NCI-H1105 treated with DMSO at 0.1 percent for 48 hours (cell line): ENCODE results near the gene THRA.
A peak's percentile ranks its signal among the peaks of the same experiment; 100 is the strongest.

ENCODE experiments used
- DNase-seq: peaks from one replicate; lab custom pipeline; 2025; lab: John Stamatoyannopoulos, UW

Gene THRA

DNA sequence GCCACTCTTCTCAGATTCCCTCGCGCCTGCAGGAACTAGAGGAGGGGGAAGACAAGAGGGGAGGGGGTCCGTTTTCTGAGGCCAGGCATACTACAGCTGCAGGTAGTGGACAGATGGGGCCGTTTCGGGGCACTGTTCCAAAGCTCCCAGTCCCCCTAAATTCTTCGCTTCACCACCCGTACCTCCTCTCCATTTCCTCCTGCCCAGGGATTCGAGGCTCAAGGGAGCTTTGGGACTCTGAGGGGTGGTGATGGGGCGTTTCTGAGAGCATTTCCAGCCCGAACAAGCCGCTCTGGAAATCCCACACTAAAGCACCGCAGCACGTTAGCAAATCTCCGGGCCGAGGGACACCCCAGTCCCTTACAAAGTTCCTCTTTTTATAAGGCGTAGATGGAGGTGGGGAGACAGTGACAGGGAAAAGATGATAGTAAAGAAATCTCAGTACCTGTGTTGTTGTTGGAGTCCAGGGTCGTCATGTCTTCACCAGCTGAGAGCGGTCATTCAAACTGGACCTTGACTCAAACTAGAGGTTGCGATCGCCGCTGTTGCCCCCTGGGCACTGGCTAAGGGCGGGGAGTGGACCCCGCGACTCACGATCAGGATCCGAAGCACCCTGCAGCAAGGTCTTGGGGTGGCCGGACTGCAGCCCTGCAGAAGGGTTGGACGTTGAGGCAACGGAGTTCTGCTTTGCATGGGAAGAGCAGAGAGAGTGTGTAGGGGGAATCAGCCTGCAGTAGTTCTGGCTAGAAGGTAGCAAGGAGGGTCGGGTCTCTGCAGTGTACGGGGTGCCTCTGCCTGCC lies 37.1 kb downstream of the THRA start:
- no peak for DNase-seq

DNA sequence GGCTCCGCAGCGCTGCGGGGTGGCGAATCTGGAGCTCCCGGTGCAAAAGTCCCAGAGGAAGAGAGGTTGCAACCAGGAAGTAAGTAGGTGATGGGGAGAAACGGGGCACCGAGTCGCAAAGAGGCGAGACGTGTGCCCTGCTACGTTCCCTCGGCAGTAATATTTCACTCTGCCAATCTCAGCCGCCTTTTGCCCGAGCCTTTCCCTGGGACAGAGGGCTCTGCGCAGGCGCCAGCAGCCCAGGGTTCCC lies 37.6 kb downstream of the THRA start, which contains the start of gene NR1D1:
NR1D1 (minus strand) TSS at position 171 of the 250 bp plus-strand sequence. CDS start 495 bp downstream, outside the sequence.
- DNase-seq: no peak

DNA sequence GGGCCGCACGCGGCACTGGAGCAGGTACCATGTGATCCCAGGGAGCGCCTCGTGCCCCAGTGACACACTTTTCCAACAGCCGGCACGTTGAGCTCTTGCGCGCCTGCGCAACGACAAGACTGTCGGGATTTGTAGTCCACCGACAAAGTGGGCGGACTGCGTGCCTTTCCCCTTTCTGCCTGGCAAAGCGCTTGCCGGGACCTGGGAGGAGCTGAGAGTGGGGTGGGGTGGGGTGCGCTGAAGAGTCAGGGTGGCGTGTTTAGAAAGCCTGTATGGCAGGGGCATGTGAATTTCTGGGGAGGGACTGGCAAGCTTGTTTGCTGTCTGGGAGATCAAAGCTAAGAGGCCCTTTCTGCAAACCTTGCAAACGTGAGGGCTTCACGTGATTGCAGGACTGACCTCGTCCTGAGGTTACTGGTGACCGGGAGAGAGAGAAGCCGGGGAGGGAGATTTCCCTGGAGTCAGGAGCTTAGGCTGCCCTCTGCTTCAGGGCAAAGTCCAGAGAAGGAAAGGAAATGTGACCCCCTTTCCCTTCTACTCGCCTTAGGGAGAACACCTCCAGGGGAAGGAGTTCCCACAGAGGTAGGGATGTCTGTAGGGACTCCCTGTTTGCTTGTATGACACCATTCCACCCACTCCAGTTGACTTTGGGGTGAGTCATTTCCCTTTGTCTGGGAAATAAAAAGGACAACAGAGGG lies 38.1 kb downstream of the THRA start:
- peak; percentile 90 for DNase-seq

DNA sequence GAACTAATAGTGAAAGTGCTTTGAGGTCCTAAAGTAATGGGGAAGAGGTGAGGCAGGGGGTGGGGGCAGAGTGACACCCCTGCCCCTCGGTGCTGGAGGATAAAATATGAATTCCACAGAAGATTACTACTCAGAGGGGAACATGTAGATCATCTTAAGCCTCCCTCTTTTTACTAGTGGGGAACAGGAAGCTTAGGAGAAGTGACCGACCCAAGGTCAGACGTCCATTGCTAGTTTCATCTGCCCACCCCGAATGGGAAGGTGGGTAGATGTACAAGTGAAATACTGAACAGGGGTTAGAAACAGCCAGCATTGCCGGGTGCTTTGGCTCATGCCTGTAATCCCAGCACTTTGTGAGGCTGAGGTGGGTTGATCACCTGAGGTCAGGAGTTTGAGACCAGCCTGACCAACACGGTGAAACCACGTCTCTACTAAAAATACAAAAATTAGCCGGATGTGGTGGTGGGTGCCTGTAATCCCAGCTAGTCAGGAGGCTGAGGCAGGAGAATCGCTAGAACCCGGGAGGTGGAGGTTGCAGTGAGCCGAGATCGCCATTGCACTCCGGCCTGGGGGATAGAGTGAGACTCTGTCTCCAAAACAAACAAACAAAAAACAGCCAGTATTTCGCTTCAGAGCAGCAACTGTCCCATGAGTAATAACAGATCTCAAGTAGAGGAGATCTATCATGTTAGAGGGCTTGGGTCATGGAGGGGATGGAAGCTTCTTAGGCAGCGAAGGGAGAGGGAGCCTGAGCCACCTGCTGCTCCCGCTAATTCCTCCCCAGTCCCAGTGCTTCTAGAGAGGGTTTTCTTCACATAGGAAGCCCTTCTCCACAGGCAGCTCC lies 38.8 kb downstream of the THRA start:
- no peak for DNase-seq

DNA sequence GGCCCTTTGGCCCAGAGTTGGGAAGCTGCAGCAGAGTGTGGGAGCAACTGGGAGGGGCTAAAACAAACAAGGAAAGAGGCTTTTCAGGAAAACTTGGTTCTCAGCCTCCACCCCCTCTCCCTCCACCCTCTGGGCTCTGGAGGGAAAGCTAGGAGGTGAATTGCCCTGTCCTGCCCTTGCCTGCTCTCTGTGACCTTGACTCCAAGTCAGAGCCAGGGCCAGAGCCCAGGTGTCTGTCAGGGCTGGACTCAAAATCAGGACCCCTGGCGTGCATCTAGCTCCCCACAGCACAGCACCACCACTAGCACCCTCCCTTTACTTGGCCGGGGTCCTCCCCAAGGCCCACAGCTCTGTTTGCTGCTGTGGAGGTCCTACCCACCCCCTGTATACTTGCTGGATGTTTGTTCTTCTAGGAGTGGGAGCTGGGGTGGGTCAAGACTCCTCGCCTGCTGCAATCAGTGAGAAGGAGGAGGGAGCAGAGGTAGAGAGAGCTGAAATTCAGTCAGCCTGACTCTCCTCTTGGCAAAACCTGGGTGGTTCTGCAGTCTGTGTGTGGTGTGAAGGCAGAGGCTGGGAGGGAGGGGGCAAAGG lies 40.4 kb downstream of the THRA start:
- no peak for DNase-seq

DNA sequence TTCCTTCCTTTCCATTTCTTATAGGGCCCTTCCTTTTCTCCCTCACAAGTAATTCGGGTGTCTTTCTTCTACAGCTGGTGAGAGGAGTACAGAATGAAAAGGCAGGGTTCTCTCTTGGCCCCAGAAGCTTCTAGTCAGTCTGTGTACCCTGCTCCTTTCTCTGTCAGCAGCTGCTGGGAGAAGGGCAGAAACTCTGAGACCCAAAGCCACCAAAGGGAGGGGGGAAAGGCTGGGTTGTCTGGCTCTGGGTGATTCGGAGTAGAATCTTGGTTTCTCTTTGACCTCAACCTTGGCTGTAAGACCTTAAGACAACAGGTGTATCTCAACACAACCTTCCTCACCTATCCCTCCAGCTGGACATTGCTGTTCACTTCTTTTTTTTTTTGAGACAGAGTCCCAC lies 40.9 kb downstream of the THRA start:
- no peak for DNase-seq

- no peak for DNase-seq
Measured at GRCh38 chr17:40104594-40105486, 42.1 kb downstream of the THRA start.

DNA sequence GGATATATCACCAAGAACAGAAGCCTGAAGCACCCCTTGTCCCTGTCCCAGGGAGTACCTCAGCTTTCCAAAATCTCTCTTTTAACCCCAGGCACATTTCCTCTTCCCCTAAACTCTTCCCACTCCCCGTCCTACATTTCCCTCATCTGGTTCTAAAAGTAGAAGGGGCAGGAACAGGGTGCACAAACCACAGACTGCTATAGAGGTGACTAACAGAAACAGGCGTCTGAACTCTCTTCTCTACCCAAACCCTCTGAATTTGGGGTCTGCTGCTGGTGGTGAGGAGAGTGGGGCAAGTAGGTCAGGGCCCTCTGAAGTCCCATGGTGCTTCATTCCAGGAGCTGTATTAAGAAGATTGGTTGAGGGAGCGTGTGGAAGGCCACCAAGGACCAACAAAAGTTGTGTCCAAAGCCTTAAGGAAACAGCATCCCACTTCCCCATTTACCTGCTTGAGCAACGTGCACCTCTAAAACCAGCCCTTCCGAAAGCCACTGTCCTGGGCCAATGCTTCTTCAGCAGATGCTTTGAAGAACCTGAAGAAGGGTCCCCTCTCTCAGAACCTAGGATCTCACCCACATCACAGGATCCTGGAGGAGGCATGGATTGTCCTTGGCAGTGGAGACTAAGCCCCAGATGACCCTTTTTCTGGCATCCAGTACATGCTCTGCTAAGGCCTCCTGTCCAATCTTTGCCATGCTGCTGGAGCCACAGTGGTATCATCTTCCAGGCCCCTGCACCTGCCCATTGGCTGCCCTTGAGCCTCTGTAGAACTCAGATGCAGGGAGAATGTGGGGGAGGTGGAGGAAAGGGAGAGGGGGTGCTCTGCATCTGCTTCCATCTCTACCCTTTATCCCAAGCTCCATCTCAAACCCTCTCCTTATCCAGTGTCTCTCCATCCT lies 43.3 kb downstream of the THRA start:
- DNase-seq: no peak

GRCh38 chr17:40106760-40107521 lies 44.2 kb downstream of the THRA start:
- DNase-seq: no peak

GRCh38 chr17:40107522-40108174 lies 44.9 kb downstream of the THRA start:
- no peak for DNase-seq

- no peak for DNase-seq
Measured at GRCh38 chr17:40108970-40109824, 46.4 kb downstream of the THRA start.

DNA sequence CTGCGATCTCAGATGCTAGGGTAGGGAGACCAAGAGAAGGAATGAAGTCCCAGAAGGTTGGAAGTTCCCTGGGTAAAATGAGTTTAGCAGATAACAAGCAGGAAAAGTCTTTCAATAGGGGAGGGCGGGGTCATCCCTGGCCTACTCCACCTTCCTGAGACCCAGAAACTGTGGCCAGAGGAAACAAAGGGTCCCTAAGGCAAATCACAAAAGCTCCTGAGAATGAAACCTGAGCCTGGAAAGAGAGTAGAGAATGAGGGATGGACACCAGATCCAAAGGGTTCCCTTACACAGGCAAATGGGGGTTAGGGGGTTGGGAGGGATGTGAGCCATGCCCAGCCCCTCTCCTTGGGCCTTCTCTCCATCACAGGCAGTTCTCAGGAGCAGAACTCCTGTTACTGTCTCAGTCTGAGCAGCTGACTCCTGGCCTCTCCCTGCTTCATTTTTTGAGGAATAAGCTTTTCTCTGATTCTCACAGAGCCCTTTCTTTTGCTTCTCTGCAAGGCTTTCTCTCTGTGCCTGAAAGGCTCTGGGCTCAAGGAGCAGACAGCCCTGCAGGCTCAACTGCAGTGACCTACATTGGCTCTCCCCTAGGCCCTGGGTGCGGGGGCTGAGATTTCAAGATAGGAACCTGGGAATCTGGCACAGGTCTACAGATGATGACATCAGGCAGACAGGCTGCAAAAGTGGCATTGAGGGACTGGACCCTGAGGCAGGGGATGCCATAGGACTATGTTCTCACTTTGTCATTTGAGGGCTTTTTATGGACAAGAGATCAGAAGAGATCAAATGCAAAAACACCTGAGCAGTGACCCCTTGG lies 47.5 kb downstream of the THRA start:
- DNase-seq: no peak

DNA sequence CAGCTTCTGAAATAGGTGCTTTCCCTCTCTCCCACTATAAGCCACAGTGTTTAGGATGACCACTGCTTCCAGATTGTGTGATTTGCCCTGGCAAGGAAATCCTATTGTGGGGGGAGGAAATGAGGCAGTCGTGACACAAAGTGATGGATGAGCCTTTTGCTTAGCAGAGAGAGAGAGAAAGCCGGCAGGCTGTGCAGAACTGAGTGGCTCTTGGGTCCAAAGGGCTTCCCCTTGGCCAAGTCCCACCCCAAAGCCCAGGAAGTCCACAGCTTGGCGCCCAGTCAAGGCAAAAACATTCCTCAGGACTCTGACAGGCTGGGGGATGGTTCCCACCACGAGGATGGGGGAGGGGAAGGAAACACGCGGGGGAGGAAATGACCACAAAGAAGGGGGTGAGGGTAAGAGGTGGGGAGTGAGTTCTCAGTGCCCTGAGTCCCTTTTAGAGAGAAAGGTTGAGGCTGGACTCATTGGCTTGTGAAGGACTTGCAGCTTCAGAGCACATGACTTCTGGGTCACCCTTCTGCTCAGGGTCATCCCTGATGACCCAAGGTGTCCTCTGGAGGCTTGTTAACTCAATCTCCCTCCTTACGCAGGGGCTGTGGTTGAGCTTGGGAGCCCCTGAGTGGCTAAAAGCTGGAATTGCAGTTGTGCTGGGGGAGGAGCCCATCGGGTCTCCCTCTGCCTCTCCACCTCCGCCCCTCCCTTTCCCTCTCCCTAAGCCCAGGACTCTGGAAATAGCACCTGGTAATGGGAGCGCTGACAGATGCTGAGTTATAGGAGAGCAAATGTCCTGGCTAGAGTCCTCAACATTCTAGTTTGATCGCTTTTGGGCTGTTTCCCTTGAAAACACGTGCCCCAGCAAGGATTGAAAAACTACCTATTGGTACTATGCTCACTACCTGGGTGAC lies 48.7 kb downstream of the THRA start:
- peak; percentile 83 for DNase-seq

- DNase-seq: no peak
Measured at GRCh38 chr17:40112191-40112711, 49.5 kb downstream of the THRA start.

DNA sequence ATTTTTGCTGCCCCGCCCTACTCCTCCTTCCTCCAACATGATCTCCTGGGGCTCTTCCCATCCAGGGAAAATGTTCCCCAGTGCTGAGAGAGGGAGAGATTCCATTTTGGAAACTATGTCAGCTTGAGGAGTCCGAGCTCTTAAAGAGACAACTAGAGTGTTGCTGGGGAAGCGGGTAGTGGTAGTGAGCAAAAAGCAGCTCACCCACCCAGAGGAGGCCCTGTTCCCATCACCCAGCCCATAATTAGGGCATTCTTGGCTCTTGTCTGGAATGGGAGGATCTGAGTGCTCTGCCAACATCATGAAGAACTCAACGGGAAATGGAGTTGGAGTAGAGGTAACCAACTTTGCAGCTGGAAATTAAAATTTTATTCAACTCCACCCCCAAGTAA lies 49.9 kb downstream of the THRA start:
- no peak for DNase-seq
